LNCaP clone FGC (cell line): ENCODE measurements around the gene HOXA6.

Experiments used
- DNase-seq: peaks from one replicate; pipeline ENCODE4 v3.0.0-alpha.2; 2011; ENCODE audit warnings: low read depth
- H3K4me3 ChIP-seq: 2 replicates; pipeline ENCODE4 v1.5.1; 2011; ENCODE audit warnings: mild to moderate bottlenecking, low read depth, low read length, control low read depth
- CTCF ChIP-seq: IDR thresholded peaks from 2 replicates; pipeline ENCODE4 v1.5.1; 2012; ENCODE audit warnings: mild to moderate bottlenecking; ENCODE audit not compliant: control insufficient read depth, insufficient read depth; ENCODE audit errors: extremely low read depth

HOXA6 gene

GRCh38 chr7:27123007-27123476 is 24.5 kb downstream of the HOXA6 start:
- H3K4me3 ChIP-seq = no peak overlapping the region
- TF ChIP-seq CTCF = no peak
- DNase-seq = no peak

GRCh38 chr7:27122077-27122910 is 25.3 kb downstream of the HOXA6 start:
- TF ChIP-seq CTCF = no peak
- H3K4me3 ChIP-seq = no peak overlapping the region
- no peak for DNase-seq

GRCh38 chr7:27121684-27122076 is 25.9 kb downstream of the HOXA6 start:
- DNase-seq = no peak
- no peak overlapping the region for H3K4me3 ChIP-seq
- TF ChIP-seq CTCF = no peak

- DNase-seq = no peak
- no peak for TF ChIP-seq CTCF
- H3K4me3 ChIP-seq = no peak overlapping the region
Measured at GRCh38 chr7:27119412-27119911, 28.1 kb downstream of the HOXA6 start.

- H3K4me3 ChIP-seq = no peak overlapping the region
- no peak for DNase-seq
- TF ChIP-seq CTCF = no peak
Measured at GRCh38 chr7:27118580-27118979, 29.0 kb downstream of the HOXA6 start.

GRCh38 chr7:27117887-27118491 is 29.6 kb downstream of the HOXA6 start:
- no peak for DNase-seq
- H3K4me3 ChIP-seq = no peak overlapping the region
- TF ChIP-seq CTCF = no peak
